Tibial nerve (tissue), 4 donors: Measurements from ENCODE around the gene GOLM1. TPM values are rescaled to one million over a fixed set of nuclear protein-coding genes. Genes with fewer than 3 reads are reported as not detected.
"Not testable (repeated sequence)": the region's sequence is repeated elsewhere in the genome, so short reads cannot be mapped to it uniquely, and the experiment has no call there.

ENCODE experiments used
- DNase-seq, 2 donors: peaks; one replicate each; pipeline ENCODE4 v3.0.0-alpha.2; 2019; ENCODE audit warnings: low spot score in 2 of 2
- H3K27ac ChIP-seq, 4 donors: fragments of 200-600 bp; sonication (generic) in 3 of 4; one replicate each; pipeline ENCODE4 v1.5.1; 2017 to 2019; ENCODE audit warnings: mild to moderate bottlenecking in 1 of 4
- H3K27me3 ChIP-seq, 2 donors: fragments of 200-600 bp; sonication (generic) in 1 of 2; one replicate each; pipeline versions ENCODE4 v1.5.1 to v1.6.0; 2017 to 2019
- H3K36me3 ChIP-seq, 3 donors: fragments of 200-600 bp; sonication (generic); one replicate each; pipeline ENCODE4 v1.5.1; 2018 to 2019
- H3K4me1 ChIP-seq, 4 donors: fragments of 200-600 bp; sonication (generic) in 3 of 4; one replicate each; pipeline ENCODE4 v1.5.1; 2017 to 2019
- H3K4me3 ChIP-seq, 4 donors: fragments of 200-600 bp; sonication (generic) in 3 of 4; one replicate each; pipeline ENCODE4 v1.5.1; 2017 to 2019; ENCODE audit warnings: mild to moderate bottlenecking in 1 of 4, moderate library complexity in 1 of 4
- H3K9me3 ChIP-seq, 4 donors: fragments of 200-600 bp; sonication (generic) in 3 of 4; one replicate each; pipeline ENCODE4 v1.5.1; 2017 to 2019
- EP300 ChIP-seq, 2 donors: sonication (generic); formaldehyde crosslinking; IDR thresholded peaks; one replicate each; pipeline ENCODE4 v1.6.1; 2017; ENCODE audit warnings: antibody characterized with exemption in 2 of 2, mild to moderate bottlenecking in 1 of 2
- POLR2A ChIP-seq, 2 donors: fragments of 450-650 bp; IDR thresholded peaks; one replicate each; pipeline ENCODE4 v1.6.1; 2017; ENCODE audit warnings: antibody characterized with exemption in 2 of 2, mild to moderate bottlenecking in 2 of 2, moderate library complexity in 2 of 2
- WGBS, 2 donors: methylation state at CpG; one replicate each; pipeline ENCODE4 v1.1.5; 2018; 5-methylcytosine and 5-hydroxymethylcytosine counted together
- total RNA-seq, 4 donors: library from RNA; depleted of rRNA; stranded (reverse); fragments of >200 nt; gene quantifications; one replicate each; pipeline ENCODE4 v1.1.0, GENCODE V29; 2016
- TF ChIP-seq, protein P1 (sequence below), 5 experiments: fragments of 200-600 bp in 3 of 5; fragments of 450-650 bp in 2 of 5; sonication (generic) in 3 of 5; IDR thresholded peaks; one replicate each; pipeline ENCODE4 v1.5.1; 2016 to 2019; ENCODE audit warnings: antibody characterized with exemption in 5 of 5, mild to moderate bottlenecking in 3 of 5, moderate library complexity in 2 of 5

Gene GOLM1
- total RNA-seq, 4 donors from 2014 or later, result 9.8 to 15.7 (median 12.7) TPM

GRCh38 chr9:86061972-86062739 is 37.2 kb downstream of the GOLM1 start:
- peaks cover 0 to 14% (median 0%) of the 10 kb centered on the region in 3 donors for H3K36me3 ChIP-seq
- no peak overlapping the region for H3K27ac ChIP-seq
- WGBS, 2 donors, result 89% methylated on average over 9 to 11 of the region's 11 CpGs
- H3K4me3 ChIP-seq, result no peak overlapping the region
- no peak for TF ChIP-seq POLR2A (IDR thresholded peaks at IDR 0.05)
- no peak for TF ChIP-seq EP300 (IDR thresholded peaks at IDR 0.05)
- no peak for DNase-seq
- H3K27me3 ChIP-seq, result no peaks in the 10 kb centered on the region
- H3K4me1 ChIP-seq, result no peaks in the 10 kb centered on the region
- H3K9me3 ChIP-seq, result no peaks in the 10 kb centered on the region

DNA sequence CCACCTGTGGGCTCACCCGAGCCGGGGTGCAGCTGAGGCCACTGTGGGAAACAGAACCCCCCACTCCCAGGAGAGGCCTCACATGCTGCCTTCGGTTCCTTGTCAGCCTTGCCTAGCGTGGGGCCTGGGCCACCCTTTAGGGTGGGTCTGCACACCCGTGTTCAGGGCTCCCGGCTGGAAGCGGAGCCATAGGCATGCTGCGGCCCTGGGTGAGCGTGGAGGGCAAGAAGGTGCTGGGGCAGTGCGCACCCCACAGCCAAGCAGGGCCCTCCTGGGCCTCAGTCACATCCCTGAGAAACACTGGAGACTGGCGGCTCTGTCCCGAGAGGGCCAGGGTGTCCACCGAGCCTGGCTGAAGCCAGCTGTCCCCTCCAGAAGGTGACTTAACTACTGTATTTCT is 41.9 kb downstream of the GOLM1 start:
- no peak for TF ChIP-seq EP300 (IDR thresholded peaks at IDR 0.05)
- no peak for TF ChIP-seq POLR2A (IDR thresholded peaks at IDR 0.05)
- TF ChIP-seq, protein P1, sequence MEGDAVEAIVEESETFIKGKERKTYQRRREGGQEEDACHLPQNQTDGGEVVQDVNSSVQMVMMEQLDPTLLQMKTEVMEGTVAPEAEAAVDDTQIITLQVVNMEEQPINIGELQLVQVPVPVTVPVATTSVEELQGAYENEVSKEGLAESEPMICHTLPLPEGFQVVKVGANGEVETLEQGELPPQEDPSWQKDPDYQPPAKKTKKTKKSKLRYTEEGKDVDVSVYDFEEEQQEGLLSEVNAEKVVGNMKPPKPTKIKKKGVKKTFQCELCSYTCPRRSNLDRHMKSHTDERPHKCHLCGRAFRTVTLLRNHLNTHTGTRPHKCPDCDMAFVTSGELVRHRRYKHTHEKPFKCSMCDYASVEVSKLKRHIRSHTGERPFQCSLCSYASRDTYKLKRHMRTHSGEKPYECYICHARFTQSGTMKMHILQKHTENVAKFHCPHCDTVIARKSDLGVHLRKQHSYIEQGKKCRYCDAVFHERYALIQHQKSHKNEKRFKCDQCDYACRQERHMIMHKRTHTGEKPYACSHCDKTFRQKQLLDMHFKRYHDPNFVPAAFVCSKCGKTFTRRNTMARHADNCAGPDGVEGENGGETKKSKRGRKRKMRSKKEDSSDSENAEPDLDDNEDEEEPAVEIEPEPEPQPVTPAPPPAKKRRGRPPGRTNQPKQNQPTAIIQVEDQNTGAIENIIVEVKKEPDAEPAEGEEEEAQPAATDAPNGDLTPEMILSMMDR (IDR thresholded peaks at IDR 0.05), result no peak
- Histone ChIP-seq H3K27ac (no peak overlapping the region), H3K4me3 (no peak overlapping the region), H3K27me3 (no peaks in the 10 kb centered on the region), H3K36me3 (peaks cover 0 to 13% (median 0%) of the 10 kb centered on the region in 3 donors), H3K4me1 (no peaks in the 10 kb centered on the region), H3K9me3 (no peaks in the 10 kb centered on the region)
- 86% methylated on average over 13 of the region's 13 CpGs for WGBS, 2 donors
- no peak for DNase-seq

DNA sequence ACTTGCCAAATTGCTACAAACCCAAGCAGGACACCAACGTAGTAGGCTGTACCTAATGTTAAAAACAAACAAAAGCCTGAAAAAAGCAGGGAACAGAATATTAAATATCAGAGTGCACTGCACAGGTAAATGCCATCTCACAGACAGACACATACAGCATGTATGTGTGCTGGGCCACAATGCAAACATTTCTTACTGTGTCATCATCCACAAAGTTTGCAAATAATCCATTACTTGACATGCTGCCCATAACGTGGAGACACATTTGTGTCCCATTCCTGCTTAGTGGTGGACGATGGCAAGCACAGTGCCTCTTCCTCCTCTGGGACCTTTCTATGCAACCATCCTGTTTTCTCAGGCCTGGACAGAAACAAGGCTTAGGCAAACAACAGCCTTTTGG is 44.7 kb downstream of the GOLM1 start:
- no peak overlapping the region for H3K4me3 ChIP-seq
- 65 to 68% methylated on average over 3 of the region's 3 CpGs for WGBS, 2 donors
- H3K27me3 ChIP-seq, result no peaks in the 10 kb centered on the region
- no peaks in the 10 kb centered on the region for H3K9me3 ChIP-seq
- TF ChIP-seq POLR2A (IDR thresholded peaks at IDR 0.05) (no peak), EP300 (IDR thresholded peaks at IDR 0.05) (no peak)
- TF ChIP-seq, protein P1 (IDR thresholded peaks at IDR 0.05), result no peak
- no peak for DNase-seq
- no peaks in the 10 kb centered on the region for H3K4me1 ChIP-seq
- no peak overlapping the region for H3K27ac ChIP-seq
- peaks cover 0 to 13% (median 0%) of the 10 kb centered on the region in 3 donors for H3K36me3 ChIP-seq

- H3K27ac ChIP-seq, result no peak overlapping the region
- no peaks in the 10 kb centered on the region for H3K9me3 ChIP-seq
- H3K4me1 ChIP-seq, result no peaks in the 10 kb centered on the region
- WGBS, 2 donors, result 87 to 91% methylated on average over 18 to 21 of the region's 21 CpGs
- no peak overlapping the region for H3K4me3 ChIP-seq
- no peak for TF ChIP-seq POLR2A (IDR thresholded peaks at IDR 0.05)
- TF ChIP-seq, protein P1 (IDR thresholded peaks at IDR 0.05), result no peak
- TF ChIP-seq EP300 (IDR thresholded peaks at IDR 0.05), result no peak
- peaks cover 0 to 6% (median 0%) of the 10 kb centered on the region in 3 donors for H3K36me3 ChIP-seq
- no peak for DNase-seq
- no peaks in the 10 kb centered on the region for H3K27me3 ChIP-seq
Measured at GRCh38 chr9:86052556-86053468, 46.5 kb downstream of the GOLM1 start.

DNA sequence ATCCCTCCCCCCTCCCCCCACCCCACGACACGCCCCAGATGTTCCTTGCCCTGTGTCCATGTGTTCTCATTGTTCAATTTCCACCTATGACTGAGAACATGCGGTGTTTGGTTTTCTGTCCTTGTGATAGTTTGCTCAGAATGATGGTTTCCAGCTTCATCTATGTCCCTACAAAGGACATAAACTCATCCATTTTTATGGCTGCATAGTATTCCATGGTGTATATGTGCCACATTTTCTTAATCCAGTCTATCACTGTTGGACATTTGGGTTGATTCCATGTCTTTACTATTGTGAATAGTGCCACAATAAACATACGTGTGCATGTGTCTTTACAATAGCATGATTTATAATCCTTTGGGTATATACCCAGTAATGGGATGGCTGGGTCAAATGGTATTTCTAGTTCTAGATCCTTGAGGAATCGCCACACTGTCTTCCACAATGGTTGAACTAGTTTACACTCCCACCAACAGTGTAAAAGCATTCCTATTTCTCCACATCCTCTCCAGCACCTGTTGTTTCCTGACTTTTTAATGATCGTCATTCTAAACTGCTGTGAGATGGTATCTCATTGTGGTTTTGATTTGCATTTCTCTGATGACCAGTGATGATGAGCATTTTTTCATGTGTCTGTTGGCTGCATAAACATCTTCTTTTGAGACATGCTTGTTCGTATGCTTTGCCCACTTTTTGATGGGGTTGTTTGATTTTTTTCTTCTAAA is 51.2 kb downstream of the GOLM1 start:
- not testable (repeated sequence) for H3K4me3 ChIP-seq, H3K9me3 ChIP-seq, H3K27me3 ChIP-seq, H3K27ac ChIP-seq, DNase-seq, H3K4me1 ChIP-seq, H3K36me3 ChIP-seq
- 93 to 97% methylated on average over 7 of the region's 7 CpGs for WGBS, 2 donors
